IPS-NIHi7 (cell line): ENCODE measurements around the gene CLMN.
A peak's percentile ranks its signal among the peaks of the same experiment; 100 is the strongest.

Experiments
- DNase-seq: peaks from one replicate; pipeline ENCODE4 v3.0.0; 2012; ENCODE audit warnings: mixed read lengths; ENCODE audit errors: extremely low spot score

Gene CLMN

GRCh38 chr14:95242870-95243269, 76.8 kb downstream of the CLMN start:
- no peak for DNase-seq

DNA sequence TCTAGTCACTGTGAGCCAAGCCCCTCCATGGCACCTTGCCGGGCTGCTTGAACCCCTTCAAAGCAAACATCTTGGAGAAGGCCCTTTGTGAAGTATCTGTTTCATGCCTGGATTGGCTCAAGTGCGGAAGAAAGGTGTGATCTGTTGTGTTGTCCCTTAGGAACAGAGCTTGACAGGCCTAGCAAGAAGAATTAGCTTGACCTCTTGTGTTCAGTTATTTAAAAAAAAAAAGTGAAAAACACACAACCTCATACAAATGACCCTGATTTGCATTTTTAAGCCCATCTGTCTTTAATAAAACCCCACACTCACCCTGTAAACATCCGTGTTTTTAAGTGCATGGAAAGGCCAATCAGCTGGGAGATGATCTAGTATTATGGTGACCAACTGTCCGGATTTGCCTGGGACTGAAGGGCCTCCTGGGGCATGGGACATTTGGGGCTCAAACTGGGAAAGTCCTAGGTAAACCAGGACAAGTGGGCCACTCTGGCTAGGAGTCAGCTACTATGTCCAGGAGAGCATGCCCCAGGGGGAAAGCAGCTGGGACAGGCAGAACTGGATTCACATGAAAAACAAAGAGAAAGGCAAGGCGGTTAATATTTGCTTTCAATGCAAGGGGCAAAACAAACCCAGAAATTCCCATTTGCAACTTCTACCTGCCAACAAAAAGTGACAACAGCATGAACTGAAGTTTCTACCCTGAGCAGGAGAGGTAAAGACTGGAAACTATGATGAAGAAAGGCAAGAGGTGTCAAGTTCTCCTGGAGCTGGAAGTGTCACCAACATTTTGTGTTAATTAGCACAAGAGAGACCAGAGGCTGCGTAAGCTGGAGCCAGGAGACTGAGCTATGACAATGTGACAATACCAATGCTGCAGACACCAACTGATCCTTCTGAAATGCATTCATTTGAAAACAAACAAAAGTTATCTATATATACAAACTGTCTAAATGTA, 78.6 kb downstream of the CLMN start:
- DNase-seq, result no peak

DNA sequence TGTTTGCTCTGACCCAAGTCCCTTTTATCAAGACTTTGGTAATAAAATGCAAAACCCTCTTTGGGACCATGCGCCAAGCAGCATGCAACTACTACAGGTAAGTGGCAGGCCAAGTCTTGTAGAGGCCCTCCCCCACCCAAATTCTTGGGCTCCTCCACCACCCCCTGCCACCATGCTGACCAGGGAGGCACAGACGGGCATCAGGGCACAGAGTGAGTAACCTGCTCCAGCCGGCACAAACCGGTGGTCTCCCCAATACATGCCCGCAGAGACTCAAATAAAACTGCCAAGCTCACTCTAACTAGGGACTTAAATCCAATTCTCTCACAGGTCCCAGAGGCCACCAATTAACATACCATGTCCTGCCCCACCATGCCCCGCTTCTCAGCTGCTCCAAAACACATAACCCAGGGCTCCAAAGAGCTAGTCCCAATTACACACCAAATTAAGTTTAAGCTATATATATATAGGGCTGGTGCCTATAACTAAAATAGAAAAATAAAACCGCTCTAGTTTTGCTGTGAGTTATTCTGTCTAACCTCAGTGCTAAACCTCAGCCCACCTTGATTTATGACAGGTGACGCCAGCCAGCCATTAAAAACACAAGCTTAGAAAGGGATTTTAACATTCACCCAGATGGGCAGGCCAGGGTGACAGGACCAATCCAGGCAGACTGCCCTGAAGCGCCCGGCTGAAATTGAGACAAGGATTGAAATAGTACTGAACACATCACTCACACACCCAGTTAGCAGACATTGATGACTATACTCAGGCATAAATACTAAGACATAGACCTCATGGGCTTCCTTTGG, 81.0 kb downstream of the CLMN start:
- DNase-seq, result no peak

DNA sequence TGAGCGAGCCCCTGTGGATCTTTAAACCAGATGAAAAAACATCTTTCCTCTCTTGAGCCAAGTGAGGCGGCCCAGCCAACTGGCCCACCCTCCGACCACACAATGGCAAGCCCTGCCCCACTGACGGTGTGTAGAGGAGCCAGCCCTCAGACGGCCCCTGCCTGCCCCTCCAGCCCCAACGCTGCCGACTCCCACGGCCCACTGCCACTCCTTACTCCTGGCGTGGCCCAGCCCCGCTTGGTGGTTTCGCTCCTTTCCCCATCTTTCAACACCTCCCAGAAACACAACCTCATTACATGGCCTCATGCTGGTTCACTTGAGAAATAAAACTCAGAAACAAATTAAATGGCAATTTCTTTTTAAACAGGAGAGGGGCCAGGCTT, 81.8 kb downstream of the CLMN start:
- no peak for DNase-seq

DNA sequence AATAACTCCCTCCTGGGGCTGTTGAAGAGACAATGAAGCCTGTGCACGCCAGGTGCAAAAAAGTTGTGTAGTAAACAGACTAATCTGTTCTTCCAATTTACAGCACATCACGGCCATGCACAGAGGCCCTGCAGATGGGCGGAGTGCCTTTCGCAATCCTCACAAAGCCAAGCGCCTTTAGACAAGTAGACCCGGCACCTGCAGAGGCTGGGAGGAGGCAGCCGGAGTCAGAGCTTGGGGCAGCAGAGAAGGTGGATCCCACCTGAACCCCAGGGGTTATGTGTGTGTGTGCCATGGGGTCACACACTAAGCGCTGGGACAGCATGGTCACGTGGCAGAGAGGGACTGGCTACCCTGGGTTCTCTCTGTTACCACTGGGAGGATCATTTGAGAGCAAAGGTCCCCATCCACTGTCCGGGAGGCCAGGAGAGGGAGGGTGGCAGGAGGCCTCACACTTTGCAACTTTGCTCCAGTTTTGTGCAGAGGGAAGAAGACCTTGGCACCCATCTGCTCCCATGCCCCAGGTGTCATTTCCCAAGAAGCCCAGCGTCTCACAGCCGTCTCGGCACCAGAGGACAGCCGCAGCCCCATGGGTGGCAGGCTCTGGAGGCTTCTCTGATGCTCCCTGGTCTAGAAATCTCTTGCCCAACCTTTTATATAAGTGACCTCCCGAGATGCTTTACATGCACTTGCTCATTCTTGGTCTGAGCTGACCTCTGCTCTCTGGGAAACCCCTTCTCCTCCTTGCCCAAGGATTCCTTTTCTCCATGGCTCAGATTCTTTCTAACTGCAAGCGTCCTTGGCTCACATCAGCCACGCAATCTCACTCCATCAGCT, 82.4 kb downstream of the CLMN start:
- no peak for DNase-seq

- no peak for DNase-seq
Measured at GRCh38 chr14:95236221-95236620, 83.5 kb downstream of the CLMN start.

- DNase-seq, result no peak
Measured at GRCh38 chr14:95235767-95236166, 83.9 kb downstream of the CLMN start.

DNA sequence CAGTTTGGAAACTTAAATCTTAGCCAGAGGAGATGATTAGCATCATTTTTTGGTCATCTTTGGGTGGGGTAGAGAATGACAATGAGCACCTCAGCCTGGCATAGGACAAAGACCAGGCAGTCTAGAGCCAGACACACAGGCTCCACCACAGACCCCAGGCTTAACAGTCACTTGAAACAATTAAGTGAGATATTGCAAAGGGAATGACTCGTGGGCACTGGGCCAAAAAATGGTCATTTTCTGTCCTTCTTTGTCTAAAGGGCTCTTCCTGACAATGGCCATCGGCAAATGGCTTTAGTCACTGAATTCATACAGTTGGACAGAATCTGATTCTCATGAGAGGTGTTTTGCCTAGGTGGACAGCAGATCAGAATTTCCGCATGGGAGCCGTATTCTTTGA, 84.4 kb downstream of the CLMN start:
- DNase-seq, result no peak

GRCh38 chr14:95234426-95234825, 85.3 kb downstream of the CLMN start:
- no peak for DNase-seq

DNA sequence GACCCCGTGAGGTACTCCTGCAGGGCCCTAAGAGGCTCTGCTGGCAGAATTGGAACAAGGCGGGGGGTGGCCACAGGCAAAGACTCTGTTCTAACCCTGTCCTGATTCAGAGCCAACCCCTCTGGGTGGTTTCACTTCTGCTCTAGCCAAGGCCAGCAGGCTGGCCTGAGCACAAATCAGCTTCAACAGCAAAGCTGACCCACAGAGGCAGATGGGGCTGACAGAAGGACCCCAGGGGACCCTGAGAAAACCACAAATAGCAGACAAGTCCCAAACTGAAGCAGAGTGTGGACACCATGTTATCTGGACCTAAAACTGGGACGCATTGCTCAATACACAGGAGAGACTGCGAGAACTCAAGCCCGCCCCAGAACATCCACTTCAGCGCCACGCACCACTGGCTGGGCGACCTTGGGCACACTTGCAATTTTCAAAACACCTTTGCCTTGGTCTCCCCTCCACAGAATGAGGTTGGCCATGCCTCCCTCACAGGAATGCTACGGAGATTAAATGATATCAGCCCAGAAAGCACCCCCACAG, 85.9 kb downstream of the CLMN start:
- DNase-seq, result no peak

- no peak for DNase-seq
Measured at GRCh38 chr14:95232894-95233584, 86.7 kb downstream of the CLMN start.

DNA sequence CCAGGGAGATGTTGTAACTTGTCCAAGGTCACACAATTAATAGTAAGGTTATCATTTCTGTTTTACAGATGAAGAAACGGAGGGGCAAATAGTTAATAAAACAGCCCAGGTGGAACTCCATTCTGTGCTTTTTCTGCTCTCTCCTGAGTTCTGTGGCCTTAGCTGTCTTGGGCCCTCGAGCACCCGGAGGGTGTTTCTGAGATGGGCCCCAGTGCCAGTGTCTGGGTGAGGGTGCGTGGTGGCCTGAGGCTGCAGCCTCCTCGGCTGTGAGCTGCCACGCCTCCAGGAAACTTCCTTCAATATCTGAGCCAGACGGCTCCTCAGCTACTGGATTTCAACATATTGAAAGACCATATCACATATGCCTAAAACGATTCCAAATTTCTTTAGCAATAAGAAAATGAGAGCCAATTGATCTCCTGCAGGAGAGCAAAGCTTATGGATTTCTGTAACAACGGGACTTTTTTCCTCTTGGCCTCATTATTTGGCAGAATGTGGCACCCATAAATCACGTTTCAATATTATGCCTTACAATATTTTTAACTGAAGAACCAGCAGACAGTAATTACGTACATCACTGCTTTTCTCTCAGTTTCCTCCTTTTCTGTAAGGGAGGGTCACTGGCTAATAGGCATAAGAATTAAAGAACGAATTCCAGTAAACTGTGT, 87.6 kb downstream of the CLMN start:
- no peak for DNase-seq

- DNase-seq, result peak; percentile 33
Measured at GRCh38 chr14:95229749-95230148, 90.0 kb downstream of the CLMN start.

GRCh38 chr14:95228240-95228639, 91.5 kb downstream of the CLMN start:
- DNase-seq, result no peak

DNA sequence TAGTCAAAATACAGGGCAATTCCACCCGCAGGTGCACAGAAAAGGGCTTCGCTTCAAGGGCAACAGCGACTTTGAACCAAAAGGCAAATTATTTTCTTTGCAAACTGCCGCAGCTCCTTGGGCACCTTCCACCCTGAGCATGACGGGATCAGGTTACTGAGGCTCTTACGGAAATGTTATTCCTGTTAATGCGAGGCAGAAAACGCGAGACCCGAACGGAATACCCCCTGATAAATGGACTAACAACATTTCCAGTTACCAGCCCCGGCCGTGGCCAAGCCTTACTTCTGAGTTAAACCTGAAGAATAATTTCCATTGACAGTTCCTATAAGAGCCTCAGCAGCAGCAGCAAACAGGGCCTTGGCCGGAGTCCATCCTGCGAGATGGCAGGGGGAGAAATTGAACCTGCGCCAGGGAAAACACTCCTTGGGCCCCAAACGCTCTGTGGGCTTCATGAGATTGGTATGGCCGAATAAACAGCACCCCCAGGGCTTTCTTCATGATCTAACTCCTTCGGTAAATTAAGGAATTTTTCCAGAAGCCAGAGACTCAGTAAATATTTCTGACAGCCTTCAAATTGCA, 92.3 kb downstream of the CLMN start:
- DNase-seq, result no peak

GRCh38 chr14:95226801-95227200, 92.9 kb downstream of the CLMN start:
- no peak for DNase-seq

DNA sequence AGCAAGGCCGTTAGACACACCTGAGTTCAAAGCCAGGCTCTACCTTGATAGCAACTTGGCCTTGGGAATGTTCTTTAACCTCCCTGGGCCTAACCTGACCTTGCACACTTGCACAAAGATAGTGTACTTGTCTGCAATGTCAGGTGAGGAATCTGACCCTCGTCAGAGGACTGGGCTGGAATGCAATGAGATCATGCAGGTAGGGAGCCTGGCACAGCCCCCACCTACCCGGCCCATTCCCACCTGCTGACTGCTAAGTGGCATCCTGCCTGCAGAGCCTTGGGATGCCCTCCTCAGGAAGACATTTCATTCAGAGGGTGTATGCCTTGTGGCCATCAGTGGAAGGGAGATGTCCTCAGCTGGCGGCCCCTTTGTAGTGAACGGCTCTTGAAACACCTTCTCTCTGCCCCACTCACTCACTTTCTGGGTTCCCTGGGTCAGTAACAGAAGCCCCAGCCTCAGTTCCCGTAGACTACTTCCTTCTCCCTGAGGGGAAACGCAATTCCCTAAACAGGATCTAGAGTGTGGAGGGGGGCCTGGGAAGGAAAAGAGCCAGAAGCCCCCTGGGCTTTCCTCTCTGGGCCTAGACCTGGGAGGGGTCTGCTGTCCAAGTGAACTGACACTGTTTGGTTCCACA, 94.3 kb downstream of the CLMN start:
- no peak for DNase-seq

- DNase-seq, result no peak
Measured at GRCh38 chr14:95222870-95223398, 96.8 kb downstream of the CLMN start.

DNA sequence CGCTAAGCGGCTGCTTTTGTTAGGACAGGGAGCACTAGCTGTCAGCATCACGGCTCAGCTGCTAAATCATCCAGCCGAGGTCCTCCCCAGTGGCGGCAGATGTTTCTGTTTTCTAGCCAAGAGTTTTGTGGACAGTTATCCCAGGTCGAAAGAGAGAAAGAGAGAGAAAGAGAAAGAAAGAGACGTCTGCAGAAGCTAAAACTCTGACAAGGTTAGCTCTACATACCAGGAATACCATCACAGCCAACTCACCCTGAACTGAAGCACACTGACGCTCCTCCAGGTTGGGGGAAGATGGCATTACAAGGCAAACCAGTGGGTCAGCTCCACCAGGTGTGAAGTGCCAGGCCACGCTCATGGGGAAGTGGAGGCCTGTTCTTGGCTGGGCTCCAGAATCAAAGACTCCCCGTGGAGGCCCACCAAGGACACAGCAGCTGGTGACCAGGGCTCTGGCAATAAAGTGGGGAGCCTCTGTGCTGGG, 97.5 kb downstream of the CLMN start:
- DNase-seq, result no peak
